CD14-positive monocyte (primary cell): ENCODE results near the gene CACNA1C. TPM values are rescaled to one million over a fixed set of nuclear protein-coding genes. Genes with fewer than 3 reads are reported as not detected.

Experiments used
- DNase-seq, 3 donors: peaks; one replicate each; pipeline ENCODE4 v3.0.0-alpha.2; 2011 to 2022
- H2AFZ ChIP-seq: 2 replicates; pipeline ENCODE4 v1.6.0; 2012; ENCODE audit warnings: mild to moderate bottlenecking, low read depth, low read length, inconsistent platforms; ENCODE audit not compliant: insufficient read depth, poor library complexity, severe bottlenecking
- H3K27ac ChIP-seq, 2 donors: 1 replicate in 1 of 2; 2 replicates in 1 of 2; pipeline ENCODE4 v1.5.1; 2012 to 2013; ENCODE audit warnings: low read length in 2 of 2, control low read depth in 1 of 2, inconsistent platforms in 1 of 2, low read depth in 1 of 2, mild to moderate bottlenecking in 1 of 2
- H3K27me3 ChIP-seq, 2 donors: one replicate each; pipeline versions ENCODE4 v1.6.0 to v1.6.1; 2011 to 2013; ENCODE audit warnings: low read length in 2 of 2; ENCODE audit not compliant: control insufficient read depth in 2 of 2, insufficient read depth in 2 of 2
- H3K36me3 ChIP-seq, 2 donors: replicated peaks in 1 of 2; 1 replicate in 1 of 2; 2 replicates in 1 of 2; pipeline versions ENCODE4 v1.5.1 to v1.6.1; 2012 to 2013; ENCODE audit warnings: low read length in 2 of 2, control low read depth in 1 of 2, inconsistent platforms in 1 of 2, mild to moderate bottlenecking in 1 of 2; ENCODE audit not compliant: insufficient read depth in 2 of 2, control insufficient read depth in 1 of 2
- H3K4me1 ChIP-seq, 2 donors: 1 replicate in 1 of 2; 2 replicates in 1 of 2; pipeline versions ENCODE4 v1.5.1 to v1.6.1; 2012 to 2013; ENCODE audit warnings: low read length in 2 of 2, control low read depth in 1 of 2, inconsistent platforms in 1 of 2, mild to moderate bottlenecking in 1 of 2, moderate library complexity in 1 of 2; ENCODE audit not compliant: insufficient read depth in 2 of 2, control insufficient read depth in 1 of 2
- H3K4me2 ChIP-seq: replicated peaks from 2 replicates; pipeline ENCODE3; 2012; ENCODE audit warnings: low read length, moderate library complexity, mild to moderate bottlenecking; ENCODE audit not compliant: poor library complexity, severe bottlenecking; ENCODE audit errors: extremely low read depth
- H3K4me3 ChIP-seq, 3 experiments: fragments of 200-600 bp in 1 of 3; sonication (generic) in 1 of 3; replicated peaks in 1 of 3; 1 replicate in 2 of 3; 2 replicates in 1 of 3; pipeline ENCODE4 v1.5.1; 2011 to 2013; ENCODE audit warnings: low read length in 3 of 3, mild to moderate bottlenecking in 3 of 3, control low read depth in 2 of 3, low read depth in 2 of 3, inconsistent platforms in 1 of 3, moderate library complexity in 1 of 3
- H3K79me2 ChIP-seq: 2 replicates; pipeline ENCODE4 v1.6.0; 2012; ENCODE audit warnings: mild to moderate bottlenecking, control low read depth, inconsistent platforms, low read length, moderate library complexity; ENCODE audit not compliant: insufficient read depth
- H3K9ac ChIP-seq: 2 replicates; pipeline ENCODE4 v1.6.0; 2017; ENCODE audit warnings: low read length, mild to moderate bottlenecking; ENCODE audit not compliant: insufficient read depth, poor library complexity, severe bottlenecking
- H3K9me3 ChIP-seq, 2 donors: replicated peaks in 1 of 2; 1 replicate in 1 of 2; 2 replicates in 1 of 2; pipeline versions ENCODE4 v1.5.1 to v1.6.1; 2012 to 2013; ENCODE audit warnings: low read length in 2 of 2, control low read depth in 1 of 2; ENCODE audit not compliant: control insufficient read depth in 1 of 2, insufficient read depth in 1 of 2
- H4K20me1 ChIP-seq: 2 replicates; pipeline ENCODE4 v1.6.0; 2012; ENCODE audit warnings: mild to moderate bottlenecking, low read length, control low read depth, moderate library complexity; ENCODE audit not compliant: insufficient read depth
- H3K27ac Mint-ChIP-seq, 7 donors: one replicate each; pipeline ENCODE4 v1.8.0; 2020; ENCODE audit warnings: mild to moderate bottlenecking in 7 of 7, mixed read lengths in 7 of 7, moderate library complexity in 6 of 7, inconsistent platforms in 2 of 7
- H3K27me3 Mint-ChIP-seq, 3 donors: one replicate each; pipeline ENCODE4 v1.8.0; 2021 to 2022; ENCODE audit warnings: low read depth in 3 of 3, mild to moderate bottlenecking in 3 of 3, mixed read lengths in 3 of 3, moderate library complexity in 3 of 3, inconsistent platforms in 1 of 3
- H3K36me3 Mint-ChIP-seq, 2 donors: one replicate each; pipeline ENCODE4 v1.8.0; 2020; ENCODE audit warnings: mixed read lengths in 2 of 2, inconsistent platforms in 1 of 2, mild to moderate bottlenecking in 1 of 2
- H3K4me1 Mint-ChIP-seq: one replicate; pipeline ENCODE4 v1.8.0; 2020; ENCODE audit warnings: mild to moderate bottlenecking, mixed read lengths
- H3K4me3 Mint-ChIP-seq, 2 donors: one replicate each; pipeline ENCODE4 v1.8.0; 2020; ENCODE audit warnings: mild to moderate bottlenecking in 2 of 2, mixed read lengths in 2 of 2, moderate library complexity in 1 of 2
- H3K9me3 Mint-ChIP-seq, 7 donors: one replicate each; pipeline ENCODE4 v1.8.0; 2020 to 2022; ENCODE audit warnings: mixed read lengths in 7 of 7, mild to moderate bottlenecking in 6 of 7, moderate library complexity in 6 of 7, inconsistent platforms in 2 of 7
- CTCF ChIP-seq: fragments of 200-600 bp; IDR thresholded peaks from one replicate; pipeline ENCODE4 v1.8.0; 2022; ENCODE audit warnings: antibody characterized with exemption, mild to moderate bottlenecking
- WGBS: methylation state at CpG from one replicate; pipeline ENCODE4 v1.1.5; 2013; ENCODE audit warnings: missing lambda C conversion rate; ENCODE audit not compliant: insufficient coverage; 5-methylcytosine and 5-hydroxymethylcytosine counted together
- intact Hi-C, 2 donors: fragments of 100-400 bp; cut with micrococcal nuclease; formaldehyde crosslinking; loops; one replicate each; pipeline versions ENCODE4 v1.15.0 to v1.15.1; 2023
- polyA plus RNA-seq, 3 donors: library from polyadenylated mRNA; depleted of rRNA in 1 of 3; unstranded in 2 of 3; stranded (reverse) in 1 of 3; fragments of 300-500 nt in 2 of 3; fragments of >200 nt in 1 of 3; fragmentation: Illumina TruSeq in 2 of 3; gene quantifications; 1 replicate in 2 of 3; 2 replicates in 1 of 3; pipeline ENCODE4 v1.2.3, GENCODE V29; 2012 to 2021

The CACNA1C gene
- polyA plus RNA-seq, 3 donors: not detected

- intact Hi-C loops: no loop called here
- H3K9me3 Mint-ChIP-seq: no peaks in the 10 kb centered on the region
- H3K9me3 ChIP-seq: no peaks in the 10 kb centered on the region
- no peak overlapping the region for H2AFZ ChIP-seq
- no peak overlapping the region for H3K27ac ChIP-seq
- H3K36me3 ChIP-seq: no peaks in the 10 kb centered on the region
- no peaks in the 10 kb centered on the region for H3K79me2 ChIP-seq
- H3K4me1 Mint-ChIP-seq: peaks cover 7% of the 10 kb centered on the region
- H3K4me2 ChIP-seq: no peak overlapping the region
- no peak for TF ChIP-seq CTCF
- peaks cover 0 to 28% of the 10 kb centered on the region in 2 donors for H3K27me3 ChIP-seq
- 15% methylated on average over 9 of the region's 11 CpGs for WGBS
- no peak overlapping the region for H3K9ac ChIP-seq
- no peaks in the 10 kb centered on the region for H4K20me1 ChIP-seq
- no peak for DNase-seq
- H3K27me3 Mint-ChIP-seq: peaks cover 19 to 47% (median 19%) of the 10 kb centered on the region in 3 donors
- H3K4me3 Mint-ChIP-seq: peak overlapping the region in 1 of 2 donors; percentile 31
- no peak overlapping the region for H3K27ac Mint-ChIP-seq
- H3K4me1 ChIP-seq: no peaks in the 10 kb centered on the region
- no peaks in the 10 kb centered on the region for H3K36me3 Mint-ChIP-seq
- no peak overlapping the region for H3K4me3 ChIP-seq
Observed at GRCh38 chr12:2627835-2628191, 575.0 kb downstream of the CACNA1C start.

- peaks cover 0 to 28% of the 10 kb centered on the region in 2 donors for H3K27me3 ChIP-seq
- Mint-ChIP-seq H3K27me3 (peaks cover 17 to 45% (median 19%) of the 10 kb centered on the region in 3 donors), H3K27ac (no peak overlapping the region)
Observed at GRCh38 chr12:2628401-2628800, 575.6 kb downstream of the CACNA1C start.

More at GRCh38 chr12:2628401-2628800, 575.6 kb downstream of the CACNA1C start:
- peaks cover 7% of the 10 kb centered on the region for H3K4me1 Mint-ChIP-seq
- Histone ChIP-seq H2AFZ (no peak overlapping the region), H3K4me1 (no peaks in the 10 kb centered on the region), H3K4me2 (no peak overlapping the region), H3K4me3 (no peak overlapping the region), H4K20me1 (no peaks in the 10 kb centered on the region), H3K9me3 (no peaks in the 10 kb centered on the region), H3K36me3 (no peaks in the 10 kb centered on the region), H3K79me2 (no peaks in the 10 kb centered on the region), H3K9ac (no peak overlapping the region), H3K27ac (no peak overlapping the region)
- WGBS: 83% methylated on average over 5 of the region's 6 CpGs
- H3K4me3 Mint-ChIP-seq: no peak overlapping the region
- DNase-seq: no peak
- no peaks in the 10 kb centered on the region for H3K36me3 Mint-ChIP-seq
- intact Hi-C loops: no loop called here
- H3K9me3 Mint-ChIP-seq: no peaks in the 10 kb centered on the region
- no peak for TF ChIP-seq CTCF
